Liver (tissue), 9 donors: Measurements from ENCODE around the gene SIGLEC14. TPM values are rescaled to one million over a fixed set of nuclear protein-coding genes. Genes with fewer than 3 reads are reported as not detected.

Experiments
- DNase-seq: peaks from one replicate; pipeline ENCODE4 v3.0.0-alpha.2; 2017; ENCODE audit warnings: low spot score
- H3K27ac ChIP-seq, 2 donors: one replicate each; pipeline ENCODE4 v1.7.0; 2013; ENCODE audit warnings: inconsistent platforms in 2 of 2, low read length in 2 of 2, control low read depth in 1 of 2, low read depth in 1 of 2, mild to moderate bottlenecking in 1 of 2
- H3K27me3 ChIP-seq, 4 donors: one replicate each; pipeline versions ENCODE4 v1.6.1 to v1.7.0; 2013; ENCODE audit warnings: low read length in 3 of 4, inconsistent platforms in 1 of 4, mild to moderate bottlenecking in 1 of 4, moderate library complexity in 1 of 4; ENCODE audit not compliant: control insufficient read depth in 4 of 4, insufficient read depth in 4 of 4
- H3K36me3 ChIP-seq, 4 donors: one replicate each; pipeline versions ENCODE4 v1.6.1 to v1.7.0; 2013; ENCODE audit warnings: low read length in 3 of 4, mild to moderate bottlenecking in 3 of 4, low read depth in 1 of 4, moderate library complexity in 1 of 4; ENCODE audit not compliant: control insufficient read depth in 4 of 4, insufficient read depth in 3 of 4
- H3K4me1 ChIP-seq, 4 donors: one replicate each; pipeline versions ENCODE4 v1.6.1 to v1.7.0; 2013; ENCODE audit warnings: low read length in 3 of 4, mild to moderate bottlenecking in 3 of 4, moderate library complexity in 1 of 4; ENCODE audit not compliant: control insufficient read depth in 4 of 4, insufficient read depth in 4 of 4
- H3K4me3 ChIP-seq, 3 donors: one replicate each; pipeline versions ENCODE4 v1.6.1 to v1.7.0; 2013; ENCODE audit warnings: low read length in 3 of 3, control low read depth in 1 of 3, low read depth in 1 of 3, mild to moderate bottlenecking in 1 of 3
- H3K9ac ChIP-seq, 2 donors: one replicate each; pipeline ENCODE4 v1.7.0; 2013; ENCODE audit warnings: low read length in 2 of 2, mild to moderate bottlenecking in 2 of 2, moderate library complexity in 2 of 2, control low read depth in 1 of 2, low read depth in 1 of 2
- H3K9me3 ChIP-seq, 4 donors: one replicate each; pipeline versions ENCODE4 v1.6.1 to v1.7.0; 2013; ENCODE audit warnings: low read length in 3 of 4; ENCODE audit not compliant: control insufficient read depth in 4 of 4
- EGR1 ChIP-seq, 2 donors: IDR thresholded peaks; 2 replicates each; pipeline ENCODE4 v1.6.1; 2016 to 2018; ENCODE audit warnings: antibody characterized with exemption in 2 of 2, low read depth in 2 of 2
- FOXA1 ChIP-seq: IDR thresholded peaks from 2 replicates; pipeline ENCODE4 v1.6.1; 2016; ENCODE audit warnings: antibody characterized with exemption
- FOXA2 ChIP-seq: IDR thresholded peaks from 2 replicates; pipeline ENCODE4 v1.6.1; 2016; ENCODE audit warnings: antibody characterized with exemption
- GABPA ChIP-seq, 2 donors: IDR thresholded peaks in 1 of 2; conservative IDR thresholded peaks in 1 of 2; 2 replicates each; pipeline ENCODE4 v1.6.1; 2016; ENCODE audit warnings: antibody characterized with exemption in 2 of 2, mild to moderate bottlenecking in 1 of 2, moderate library complexity in 1 of 2
- HNF4A ChIP-seq, 2 donors: conservative IDR thresholded peaks; 2 replicates each; pipeline ENCODE4 v1.6.1; 2016; ENCODE audit warnings: antibody characterized with exemption in 2 of 2, mild to moderate bottlenecking in 2 of 2
- HNF4G ChIP-seq: IDR thresholded peaks from 2 replicates; pipeline ENCODE4 v1.6.1; 2016; ENCODE audit warnings: antibody characterized with exemption
- JUND ChIP-seq, 2 donors: IDR thresholded peaks; 2 replicates each; pipeline ENCODE4 v1.6.1; 2016; ENCODE audit warnings: antibody characterized with exemption in 2 of 2
- NR2F2 ChIP-seq: IDR thresholded peaks from 2 replicates; pipeline ENCODE4 v1.6.1; 2016; ENCODE audit warnings: antibody characterized with exemption
- RAD21 ChIP-seq, 2 donors: IDR thresholded peaks; 2 replicates each; pipeline ENCODE4 v1.6.1; 2016; ENCODE audit warnings: antibody characterized with exemption in 2 of 2, mild to moderate bottlenecking in 2 of 2
- RXRA ChIP-seq, 2 donors: IDR thresholded peaks; 2 replicates each; pipeline ENCODE4 v1.6.1; 2017 to 2018; ENCODE audit warnings: antibody characterized with exemption in 2 of 2, mild to moderate bottlenecking in 1 of 2
- SP1 ChIP-seq: IDR thresholded peaks from 2 replicates; pipeline ENCODE4 v1.6.1; 2018; ENCODE audit warnings: antibody characterized with exemption, mild to moderate bottlenecking
- TAF1 ChIP-seq: conservative IDR thresholded peaks from 2 replicates; pipeline ENCODE4 v1.6.1; 2016; ENCODE audit warnings: antibody characterized with exemption, mild to moderate bottlenecking
- WGBS: extraction: QIAGEN DNeasy Blood & Tissue Kit; methylation state at CpG from one replicate; pipeline ENCODE4 v1.1.7; 2013; 5-methylcytosine and 5-hydroxymethylcytosine counted together
- polyA plus RNA-seq, 2 donors: library from polyadenylated mRNA; stranded (reverse) in 1 of 2; unstranded in 1 of 2; fragments of 200-250 nt in 1 of 2; fragments of >200 nt in 1 of 2; fragmentation: Nextera tagmentation in 1 of 2; extraction: Ambion mirVana in 1 of 2; gene quantifications; one replicate each; pipeline versions ENCODE4 v1.2.1 to v1.2.3, GENCODE V29; 2013 to 2015
- total RNA-seq, 2 donors: library from RNA; depleted of rRNA; stranded (reverse); fragments of >200 nt; gene quantifications; one replicate each; pipeline ENCODE4 v1.2.3, GENCODE V29; 2014
- TF ChIP-seq, protein P1 (sequence below): IDR thresholded peaks from 2 replicates; pipeline ENCODE4 v1.6.1; 2016; ENCODE audit warnings: antibody characterized with exemption
- TF ChIP-seq, protein P2 (sequence below): IDR thresholded peaks from 2 replicates; pipeline ENCODE4 v1.6.1; 2016; ENCODE audit warnings: antibody characterized with exemption
- TF ChIP-seq, protein P3 (sequence below): IDR thresholded peaks from 2 replicates; pipeline ENCODE4 v1.6.1; 2016; ENCODE audit warnings: antibody characterized with exemption
- TF ChIP-seq, protein P4 (sequence below): fragments of 150-350 bp; IDR thresholded peaks from 2 replicates; pipeline ENCODE4 v1.5.1; 2017; ENCODE audit warnings: improper control_type of control experiment, low read depth, low read length; ENCODE audit not compliant: missing input control
- TF ChIP-seq, protein P5 (sequence below): IDR thresholded peaks from 2 replicates; pipeline ENCODE4 v1.6.1; 2016; ENCODE audit warnings: antibody characterized with exemption, mild to moderate bottlenecking
- donor health status: healthy.
- donor health status: healthy.
- donor health status: healthy.
- donor health status: healthy.
- donor health status: healthy.

The SIGLEC14 gene
- total and polyA plus RNA-seq, 4 donors = 1.7 to 6.9 (median 3.2) TPM; not detected in 1

GRCh38 chr19:51614789-51615188 lies 31.8 kb downstream of the SIGLEC14 start:
- TF ChIP-seq TAF1 = no peak
- TF ChIP-seq, protein P1, sequence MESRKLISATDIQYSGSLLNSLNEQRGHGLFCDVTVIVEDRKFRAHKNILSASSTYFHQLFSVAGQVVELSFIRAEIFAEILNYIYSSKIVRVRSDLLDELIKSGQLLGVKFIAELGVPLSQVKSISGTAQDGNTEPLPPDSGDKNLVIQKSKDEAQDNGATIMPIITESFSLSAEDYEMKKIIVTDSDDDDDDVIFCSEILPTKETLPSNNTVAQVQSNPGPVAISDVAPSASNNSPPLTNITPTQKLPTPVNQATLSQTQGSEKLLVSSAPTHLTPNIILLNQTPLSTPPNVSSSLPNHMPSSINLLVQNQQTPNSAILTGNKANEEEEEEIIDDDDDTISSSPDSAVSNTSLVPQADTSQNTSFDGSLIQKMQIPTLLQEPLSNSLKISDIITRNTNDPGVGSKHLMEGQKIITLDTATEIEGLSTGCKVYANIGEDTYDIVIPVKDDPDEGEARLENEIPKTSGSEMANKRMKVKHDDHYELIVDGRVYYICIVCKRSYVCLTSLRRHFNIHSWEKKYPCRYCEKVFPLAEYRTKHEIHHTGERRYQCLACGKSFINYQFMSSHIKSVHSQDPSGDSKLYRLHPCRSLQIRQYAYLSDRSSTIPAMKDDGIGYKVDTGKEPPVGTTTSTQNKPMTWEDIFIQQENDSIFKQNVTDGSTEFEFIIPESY = no peak
- TF ChIP-seq FOXA1 = no peak
- no peak for TF ChIP-seq JUND (IDR thresholded peaks at IDR 0.05)
- no peak for TF ChIP-seq HNF4A (conservative IDR thresholded peaks at IDR 0.05)
- TF ChIP-seq, protein P2, sequence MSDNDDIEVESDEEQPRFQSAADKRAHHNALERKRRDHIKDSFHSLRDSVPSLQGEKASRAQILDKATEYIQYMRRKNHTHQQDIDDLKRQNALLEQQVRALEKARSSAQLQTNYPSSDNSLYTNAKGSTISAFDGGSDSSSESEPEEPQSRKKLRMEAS = no peak
- TF ChIP-seq RXRA (IDR thresholded peaks at IDR 0.05) = no peak
- no peak for TF ChIP-seq FOXA2
- TF ChIP-seq, protein P3, sequence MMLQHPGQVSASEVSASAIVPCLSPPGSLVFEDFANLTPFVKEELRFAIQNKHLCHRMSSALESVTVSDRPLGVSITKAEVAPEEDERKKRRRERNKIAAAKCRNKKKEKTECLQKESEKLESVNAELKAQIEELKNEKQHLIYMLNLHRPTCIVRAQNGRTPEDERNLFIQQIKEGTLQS = no peak
- no peak for TF ChIP-seq SP1
- TF ChIP-seq, protein P4, sequence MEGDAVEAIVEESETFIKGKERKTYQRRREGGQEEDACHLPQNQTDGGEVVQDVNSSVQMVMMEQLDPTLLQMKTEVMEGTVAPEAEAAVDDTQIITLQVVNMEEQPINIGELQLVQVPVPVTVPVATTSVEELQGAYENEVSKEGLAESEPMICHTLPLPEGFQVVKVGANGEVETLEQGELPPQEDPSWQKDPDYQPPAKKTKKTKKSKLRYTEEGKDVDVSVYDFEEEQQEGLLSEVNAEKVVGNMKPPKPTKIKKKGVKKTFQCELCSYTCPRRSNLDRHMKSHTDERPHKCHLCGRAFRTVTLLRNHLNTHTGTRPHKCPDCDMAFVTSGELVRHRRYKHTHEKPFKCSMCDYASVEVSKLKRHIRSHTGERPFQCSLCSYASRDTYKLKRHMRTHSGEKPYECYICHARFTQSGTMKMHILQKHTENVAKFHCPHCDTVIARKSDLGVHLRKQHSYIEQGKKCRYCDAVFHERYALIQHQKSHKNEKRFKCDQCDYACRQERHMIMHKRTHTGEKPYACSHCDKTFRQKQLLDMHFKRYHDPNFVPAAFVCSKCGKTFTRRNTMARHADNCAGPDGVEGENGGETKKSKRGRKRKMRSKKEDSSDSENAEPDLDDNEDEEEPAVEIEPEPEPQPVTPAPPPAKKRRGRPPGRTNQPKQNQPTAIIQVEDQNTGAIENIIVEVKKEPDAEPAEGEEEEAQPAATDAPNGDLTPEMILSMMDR = no peak
- no peak for TF ChIP-seq HNF4G
- TF ChIP-seq GABPA (IDR thresholded peaks at IDR 0.05 in 1 of 2, conservative IDR thresholded peaks at IDR 0.05 in 1 of 2) = no peak
- TF ChIP-seq RAD21 (IDR thresholded peaks at IDR 0.05) = no peak
- TF ChIP-seq, protein P5, sequence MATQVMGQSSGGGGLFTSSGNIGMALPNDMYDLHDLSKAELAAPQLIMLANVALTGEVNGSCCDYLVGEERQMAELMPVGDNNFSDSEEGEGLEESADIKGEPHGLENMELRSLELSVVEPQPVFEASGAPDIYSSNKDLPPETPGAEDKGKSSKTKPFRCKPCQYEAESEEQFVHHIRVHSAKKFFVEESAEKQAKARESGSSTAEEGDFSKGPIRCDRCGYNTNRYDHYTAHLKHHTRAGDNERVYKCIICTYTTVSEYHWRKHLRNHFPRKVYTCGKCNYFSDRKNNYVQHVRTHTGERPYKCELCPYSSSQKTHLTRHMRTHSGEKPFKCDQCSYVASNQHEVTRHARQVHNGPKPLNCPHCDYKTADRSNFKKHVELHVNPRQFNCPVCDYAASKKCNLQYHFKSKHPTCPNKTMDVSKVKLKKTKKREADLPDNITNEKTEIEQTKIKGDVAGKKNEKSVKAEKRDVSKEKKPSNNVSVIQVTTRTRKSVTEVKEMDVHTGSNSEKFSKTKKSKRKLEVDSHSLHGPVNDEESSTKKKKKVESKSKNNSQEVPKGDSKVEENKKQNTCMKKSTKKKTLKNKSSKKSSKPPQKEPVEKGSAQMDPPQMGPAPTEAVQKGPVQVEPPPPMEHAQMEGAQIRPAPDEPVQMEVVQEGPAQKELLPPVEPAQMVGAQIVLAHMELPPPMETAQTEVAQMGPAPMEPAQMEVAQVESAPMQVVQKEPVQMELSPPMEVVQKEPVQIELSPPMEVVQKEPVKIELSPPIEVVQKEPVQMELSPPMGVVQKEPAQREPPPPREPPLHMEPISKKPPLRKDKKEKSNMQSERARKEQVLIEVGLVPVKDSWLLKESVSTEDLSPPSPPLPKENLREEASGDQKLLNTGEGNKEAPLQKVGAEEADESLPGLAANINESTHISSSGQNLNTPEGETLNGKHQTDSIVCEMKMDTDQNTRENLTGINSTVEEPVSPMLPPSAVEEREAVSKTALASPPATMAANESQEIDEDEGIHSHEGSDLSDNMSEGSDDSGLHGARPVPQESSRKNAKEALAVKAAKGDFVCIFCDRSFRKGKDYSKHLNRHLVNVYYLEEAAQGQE = no peak
- TF ChIP-seq NR2F2 = no peak
- no peak for TF ChIP-seq EGR1 (IDR thresholded peaks at IDR 0.05; ENCODE audit: low read depth in 2 of 2)
- peaks cover 0 to 5% (median 0%) of the 10 kb centered on the region in 4 donors for H3K9me3 ChIP-seq
- H3K4me1 ChIP-seq = no peaks in the 10 kb centered on the region
- H3K9ac ChIP-seq = no peak overlapping the region
- H3K36me3 ChIP-seq = no peaks in the 10 kb centered on the region
- no peak overlapping the region for H3K4me3 ChIP-seq
- peaks cover 0 to 12% (median 0%) of the 10 kb centered on the region in 4 donors for H3K27me3 ChIP-seq
- no peak for DNase-seq
- 53% methylated on average over 5 of the region's 5 CpGs for WGBS
- H3K27ac ChIP-seq = no peak overlapping the region
